ENCODE measurements around the gene SOBP.

Gene SOBP

DNA sequence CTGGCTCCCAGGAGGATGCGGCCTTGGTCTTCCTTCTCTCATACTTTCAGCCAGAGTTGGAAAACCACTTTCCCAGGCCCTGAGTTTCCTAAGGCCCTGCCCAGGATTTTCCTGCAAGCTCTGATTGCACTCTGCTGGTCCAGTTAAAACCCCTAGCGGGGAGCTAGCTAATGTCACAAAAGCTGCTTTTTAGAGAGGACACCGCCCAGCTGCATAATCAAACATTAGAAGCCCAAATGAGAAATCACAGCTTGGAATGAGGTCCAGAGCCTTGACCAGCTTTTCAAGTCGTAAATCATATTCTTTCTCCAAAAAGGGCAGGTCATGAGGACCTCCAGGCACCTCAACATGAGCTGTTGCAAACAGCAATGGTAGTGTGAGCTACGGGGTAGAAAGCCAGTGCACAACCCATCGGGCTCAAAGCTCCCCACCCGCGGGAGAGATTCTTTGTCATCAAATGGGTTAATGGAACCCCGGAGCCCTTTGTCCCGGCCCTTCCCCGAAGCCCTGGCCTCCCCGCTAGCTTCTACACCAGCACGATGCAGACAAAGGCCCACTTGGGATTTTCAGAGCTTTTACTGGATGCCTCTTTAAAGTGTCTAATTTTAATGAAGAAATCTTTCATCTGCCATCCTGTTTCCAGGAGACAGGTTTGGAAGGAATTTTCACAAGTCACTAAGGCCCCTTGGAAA is 200.2 kb downstream of the SOBP start:
- no peak for DNase-seq (ENCODE audit: low read depth in 2 of 2)

- DNase-seq (ENCODE audit: low read depth in 2 of 2), result no peak
Measured at GRCh38 chr6:107690643-107691061, 200.7 kb downstream of the SOBP start.

GRCh38 chr6:107691062-107691751 is 201.3 kb downstream of the SOBP start:
- DNase-seq (ENCODE audit: low read depth in 2 of 2), result no peak

GRCh38 chr6:107692351-107692750 is 202.4 kb downstream of the SOBP start:
- no peak for DNase-seq (ENCODE audit: low read depth in 2 of 2)

DNA sequence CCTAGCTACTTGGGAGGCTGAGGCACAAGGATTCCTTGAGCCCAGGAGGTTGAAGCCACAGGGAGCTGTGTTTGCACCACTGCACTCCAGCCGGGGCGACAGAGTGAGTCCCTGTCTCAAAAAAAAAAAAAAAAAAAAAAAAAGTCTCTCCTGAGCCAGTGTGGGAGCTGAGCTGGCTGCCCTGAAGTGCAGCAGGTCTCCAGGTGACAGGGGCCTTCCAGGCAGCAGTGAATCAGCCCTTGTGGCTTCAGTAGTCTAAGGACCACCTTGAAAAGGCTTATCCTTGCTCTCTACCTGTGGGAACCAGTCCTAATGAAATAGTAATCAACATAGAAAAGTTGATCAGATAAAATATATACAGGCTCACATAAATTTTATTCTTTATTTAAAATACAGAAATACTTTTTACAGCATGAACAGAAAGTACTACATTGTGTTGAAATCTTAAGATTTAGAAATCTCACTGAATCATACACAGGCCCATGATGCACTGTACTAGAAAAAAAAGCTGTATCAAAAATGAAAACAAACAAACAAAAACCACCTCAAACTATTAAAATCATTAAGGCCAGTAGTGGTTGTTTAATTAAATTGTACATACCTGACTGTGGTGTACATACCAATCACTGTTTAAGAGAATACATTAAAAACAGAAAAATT is 205.3 kb downstream of the SOBP start:
- DNase-seq (ENCODE audit: low read depth in 2 of 2), result no peak

- no peak for DNase-seq (ENCODE audit: low read depth in 2 of 2)
Measured at GRCh38 chr6:107697682-107698081, 207.8 kb downstream of the SOBP start.

DNA sequence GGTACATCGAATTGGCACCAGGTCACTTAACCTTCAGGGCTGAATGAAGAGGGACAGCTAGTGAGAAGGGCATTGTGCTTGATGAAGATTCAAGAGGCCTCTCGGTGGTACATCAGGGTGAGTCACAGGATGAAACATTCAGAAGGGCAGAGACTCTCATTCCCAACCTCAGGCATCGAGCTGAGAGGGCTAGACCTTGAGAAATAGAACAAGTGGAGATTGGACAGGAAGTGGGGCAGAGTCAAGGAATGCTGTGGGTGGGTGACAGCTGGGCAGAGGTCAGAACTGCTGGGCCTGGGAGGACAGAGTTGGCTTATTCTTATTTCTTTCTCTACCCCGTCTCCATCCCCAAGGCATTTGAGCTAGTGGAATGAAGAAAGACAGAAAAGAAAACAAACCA is 208.2 kb downstream of the SOBP start:
- no peak for DNase-seq (ENCODE audit: low read depth in 2 of 2)

- no peak for DNase-seq (ENCODE audit: low read depth in 2 of 2)
Measured at GRCh38 chr6:107699254-107699653, 209.3 kb downstream of the SOBP start.

DNA sequence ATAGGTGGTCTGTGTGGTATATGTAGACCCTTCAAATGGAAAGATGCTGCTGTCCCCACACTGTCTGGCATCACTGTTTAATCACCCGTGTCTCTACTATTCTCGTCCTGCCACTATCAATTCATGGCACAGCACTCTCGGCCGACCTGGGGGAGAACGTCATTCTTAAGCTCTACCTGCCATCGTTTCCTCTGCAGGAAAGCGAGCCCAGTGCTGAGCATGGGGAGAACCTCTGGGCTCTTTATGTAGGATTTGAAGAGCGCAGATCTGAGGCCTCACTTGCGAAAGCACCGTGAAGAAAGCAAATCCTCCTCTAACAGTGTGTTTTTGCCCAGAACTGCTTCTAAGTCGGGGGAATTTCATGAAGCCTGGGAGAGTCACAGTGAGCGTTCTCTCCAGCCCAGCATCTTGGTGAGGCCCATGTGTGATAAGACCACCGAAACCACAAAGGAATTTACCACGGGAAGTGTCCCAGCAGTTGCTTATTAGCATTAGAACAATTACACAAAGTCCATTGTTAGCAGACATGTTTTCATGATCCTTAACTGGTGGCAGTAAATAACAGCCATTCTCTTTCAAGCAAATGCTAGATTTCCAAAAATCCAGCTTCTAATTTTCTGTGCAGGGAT is 209.9 kb downstream of the SOBP start:
- DNase-seq (ENCODE audit: low read depth in 2 of 2), result no peak

DNA sequence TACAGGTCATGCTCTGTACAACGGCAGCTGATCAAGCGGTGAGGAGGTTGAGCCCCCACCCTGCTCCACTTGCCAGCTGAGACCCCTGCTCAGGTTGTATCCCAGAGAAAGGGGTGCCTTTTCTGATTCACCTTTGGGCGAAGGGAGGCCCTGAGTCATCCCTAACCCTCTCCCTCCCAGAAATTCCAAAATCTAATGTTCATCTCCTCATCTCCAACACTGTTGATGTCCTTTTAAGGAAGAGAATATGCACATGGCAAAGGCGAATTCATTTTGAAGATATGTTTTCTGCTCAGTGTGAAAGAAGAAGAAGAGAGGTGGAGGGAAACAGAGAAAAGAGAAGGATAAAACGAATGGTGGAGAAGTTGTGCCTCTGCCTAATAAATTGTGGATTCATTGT is 213.7 kb downstream of the SOBP start:
- DNase-seq (ENCODE audit: low read depth in 2 of 2), result no peak

GRCh38 chr6:107704347-107705013 is 214.6 kb downstream of the SOBP start:
- DNase-seq (ENCODE audit: low read depth in 2 of 2), result no peak

DNA sequence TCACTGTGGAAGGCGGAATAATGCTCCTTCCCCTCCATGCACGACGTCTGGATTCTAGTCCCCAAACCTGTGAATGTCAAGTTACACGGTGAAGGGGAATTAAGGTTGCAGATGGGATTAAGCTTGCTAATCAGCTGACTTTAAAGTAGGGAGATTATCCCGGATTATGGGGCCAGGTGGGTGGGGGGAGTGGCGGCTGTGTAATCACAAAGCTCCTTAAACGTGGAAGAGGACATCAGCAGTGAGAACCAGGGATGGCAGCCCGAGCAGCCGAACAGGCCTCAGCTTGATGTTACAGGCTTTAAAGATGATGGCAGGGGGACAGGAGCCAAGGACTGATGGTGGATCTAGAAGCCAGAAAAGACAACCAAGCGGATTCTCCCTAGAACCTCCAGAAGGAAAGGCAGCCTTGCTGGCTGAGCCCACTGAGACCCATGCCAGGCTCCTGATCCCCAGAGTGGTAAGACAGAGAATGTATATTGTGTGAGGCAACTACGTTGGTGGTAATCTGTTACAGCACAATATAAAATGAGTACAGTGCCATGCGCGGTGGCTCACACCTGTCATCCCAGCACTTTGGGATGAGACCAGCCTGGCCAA is 216.7 kb downstream of the SOBP start:
- no peak for DNase-seq (ENCODE audit: low read depth in 2 of 2)

DNA sequence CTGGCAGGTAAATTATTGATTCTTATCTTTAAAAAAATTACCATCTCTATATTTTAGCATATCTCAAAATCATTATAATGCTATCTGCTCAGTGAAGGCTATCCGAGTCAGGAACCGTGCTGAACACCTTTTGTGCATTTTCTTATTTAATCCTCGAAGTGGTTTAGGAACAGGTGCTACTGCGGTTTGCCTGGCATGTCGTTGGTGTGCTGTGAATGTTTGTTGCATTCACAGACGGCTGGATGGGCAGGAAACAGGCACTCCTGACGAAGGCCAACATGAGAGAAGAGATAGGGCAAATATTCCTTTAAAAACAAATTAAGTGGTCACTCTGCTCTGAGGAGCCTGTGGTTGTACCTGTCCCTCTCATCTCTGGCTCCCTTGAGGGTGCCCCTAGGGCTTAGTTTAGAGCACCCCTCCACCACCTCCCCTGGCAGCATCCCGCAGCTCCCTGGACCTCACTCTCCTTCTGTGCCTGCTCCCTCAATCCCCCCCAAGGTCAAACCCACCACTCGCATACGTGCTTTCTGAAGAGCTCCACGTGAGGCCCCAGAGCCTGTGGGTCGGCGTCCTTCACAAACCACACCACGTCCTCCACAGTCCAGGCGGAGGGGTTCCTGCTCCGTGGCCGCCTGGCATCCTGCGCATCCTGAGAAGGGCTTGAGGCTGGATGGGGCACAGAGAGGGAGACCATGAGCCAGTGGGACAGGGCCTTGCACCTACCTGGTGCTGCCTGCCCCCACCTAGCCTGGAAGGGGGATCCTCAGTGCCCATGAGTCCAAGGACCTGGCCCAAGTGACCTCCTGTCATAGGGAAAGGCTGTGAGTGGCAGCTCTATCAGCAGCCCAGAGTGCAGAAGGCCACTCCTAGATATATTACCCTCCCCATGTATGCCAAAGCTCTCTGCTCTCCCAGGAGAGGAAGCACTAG is 217.7 kb downstream of the SOBP start:
- DNase-seq (ENCODE audit: low read depth in 2 of 2), result no peak

- DNase-seq (ENCODE audit: low read depth in 2 of 2), result no peak
Measured at GRCh38 chr6:107708435-107708834, 218.5 kb downstream of the SOBP start.

- DNase-seq (ENCODE audit: low read depth in 2 of 2), result no peak
Measured at GRCh38 chr6:107709341-107709740, 219.4 kb downstream of the SOBP start.

Data from stimulated activated CD4-positive, alpha-beta T cell treated with anti-CD3 and anti-CD28 coated beads, Interleukin-1b, Interleukin-23, amount 100 ng/mL, for 1 hour (primary cell).